ENCODE measurements around the gene ARAF. TPM values are rescaled to one million over a fixed set of nuclear protein-coding genes. Genes with fewer than 3 reads are reported as not detected.

The ARAF gene
- polyA plus RNA-seq, 2 of the 4 experiments (the other 2 are of a cell fraction): 37.9 to 49.0 TPM

GRCh38 chrX:47561659-47562151 lies 700 bp downstream of the ARAF start:
- Histone ChIP-seq H3K9me3 (no peaks in the 10 kb centered on the region), H3K4me2 (peak overlapping the region; percentile 96), H3K4me3 (peak overlapping the region; percentile 95), H3K4me1 (peaks cover 16% of the 10 kb centered on the region; the same call in 2 of the 3 replicates), H3K27ac (peak overlapping the region; percentile 99 to 100)
- DNase-seq (ENCODE audit: low read depth in 1 of 2, low spot score in 1 of 2) (no peak), FAIRE-seq (no peak), ATAC-seq (no peak)
- no peak for TF ChIP-seq TP53 (CRISPR knock-in tag; IDR thresholded peaks at IDR 0.05)
- no peak for TF ChIP-seq ATOH8 (CRISPR knock-in tag; IDR thresholded peaks at IDR 0.05; ENCODE audit: low read depth)
- TF ChIP-seq RFX5 (IDR thresholded peaks at IDR 0.05): no peak
- TF ChIP-seq HES2 (IDR thresholded peaks at IDR 0.05): no peak
- TF ChIP-seq ESRRA (IDR thresholded peaks at IDR 0.05; ENCODE audit: borderline replicate concordance, low read length): no peak
- TF ChIP-seq EHMT2 (IDR thresholded peaks at IDR 0.05; ENCODE audit: low read depth): no peak
- TF ChIP-seq TFCP2L1 (CRISPR knock-in tag; IDR thresholded peaks at IDR 0.05): no peak
- TF ChIP-seq MAFK (IDR thresholded peaks at IDR 0.05; ENCODE audit: partially characterized antibody): no peak
- no peak for TF ChIP-seq CTCF (IDR thresholded peaks at IDR 0.05)
- no peak for TF ChIP-seq HOXA7 (CRISPR knock-in tag; IDR thresholded peaks at IDR 0.05)
- no peak for TF ChIP-seq HEYL (CRISPR knock-in tag; IDR thresholded peaks at IDR 0.05)
- TF ChIP-seq MAX (IDR thresholded peaks at IDR 0.05): no peak
- no peak for TF ChIP-seq CBX2 (IDR thresholded peaks at IDR 0.05; ENCODE audit: borderline replicate concordance, low read depth)
- ChIA-PET POLR2A (no interaction called here), CTCF (no interaction called here)
- WGBS (ENCODE audit: missing lambda C conversion rate): 13% methylated on average over 9 of the region's 9 CpGs

- no peak overlapping the region for H3K4me3 ChIP-seq
- H3K4me2 ChIP-seq: peak overlapping the region; percentile 96; the same call in 2 of the 3 replicates
- ATAC-seq (no peak), DNase-seq (ENCODE audit: low read depth in 1 of 2, low spot score in 1 of 2) (peak in 1 of 2 experiments; percentile 29), FAIRE-seq (no peak)
- H3K4me1 ChIP-seq: peaks cover 12% of the 10 kb centered on the region; the same call in 2 of the 3 replicates
- ChIA-PET POLR2A (no interaction called here), CTCF (no interaction called here)
- H3K9me3 ChIP-seq: no peaks in the 10 kb centered on the region
- no peak overlapping the region for H3K27ac ChIP-seq
- no peak for TF ChIP-seq REST (IDR thresholded peaks at IDR 0.05)
- peak; percentile 38 to 50; a peak in 4 of 5 replicates for TF ChIP-seq RAD21 (conservative IDR thresholded peaks at IDR 0.05 in 1 of 2, IDR thresholded peaks at IDR 0.05 in 1 of 2)
- TF ChIP-seq CBX8 (IDR thresholded peaks at IDR 0.05): no peak
- no peak for TF ChIP-seq POLR2A (IDR thresholded peaks at IDR 0.05; ENCODE audit: low read length)
- no peak for TF ChIP-seq EP300 (IDR thresholded peaks at IDR 0.05)
- no peak for TF ChIP-seq PHF8 (IDR thresholded peaks at IDR 0.05; ENCODE audit: borderline replicate concordance, low read depth)
- no peak for TF ChIP-seq HOXB5 (CRISPR knock-in tag; IDR thresholded peaks at IDR 0.05)
- TF ChIP-seq SMC3 (IDR thresholded peaks at IDR 0.05): 0 out of 3 replicates have a peak, but pooled peaks have one; percentile 11
- TF ChIP-seq HDAC2 (IDR thresholded peaks at IDR 0.05): no peak
- peak; percentile 21; the same call in 2 of the 3 replicates for TF ChIP-seq CTCF (IDR thresholded peaks at IDR 0.05)
- no peak for TF ChIP-seq HOXA7 (CRISPR knock-in tag; IDR thresholded peaks at IDR 0.05)
- no peak for TF ChIP-seq ZC3H11A (IDR thresholded peaks at IDR 0.05)
- TF ChIP-seq CHD2 (IDR thresholded peaks at IDR 0.05; ENCODE audit: low read length, partially characterized antibody): no peak
- TF ChIP-seq HES2 (IDR thresholded peaks at IDR 0.05): no peak
- no peak for TF ChIP-seq RCOR1 (IDR thresholded peaks at IDR 0.05; ENCODE audit: low read depth, low read length)
- TF ChIP-seq ZSCAN20 (CRISPR knock-in tag; IDR thresholded peaks at IDR 0.05): no peak
- WGBS (ENCODE audit: missing lambda C conversion rate): 86% methylated on average over 13 of the region's 13 CpGs
Measured at GRCh38 chrX:47562615-47563243, 1.7 kb downstream of the ARAF start.

All from A549 (cell line).